NT2/D1 (cell line): ENCODE results near the gene SLC6A11.

Experiments used
- DNase-seq: peaks from one replicate; pipeline ENCODE4 v3.0.0-alpha.2; 2011; ENCODE audit warnings: low read depth, low spot score
- H3K27me3 ChIP-seq: 2 replicates; pipeline ENCODE4 v1.6.0; 2011; ENCODE audit warnings: mild to moderate bottlenecking; ENCODE audit not compliant: insufficient read length, insufficient read depth
- H3K36me3 ChIP-seq: 2 replicates; pipeline ENCODE4 v1.6.1; 2011; ENCODE audit warnings: mild to moderate bottlenecking, low read length, mixed read lengths; ENCODE audit not compliant: insufficient read depth, insufficient read length
- H3K4me1 ChIP-seq: 2 replicates; pipeline ENCODE4 v1.5.1; 2011; ENCODE audit not compliant: insufficient read depth, insufficient read length
- H3K4me3 ChIP-seq: 2 replicates; pipeline ENCODE4 v1.5.1; 2011; ENCODE audit warnings: low read depth; ENCODE audit not compliant: insufficient read length
- H3K9ac ChIP-seq: 2 replicates; pipeline ENCODE4 v1.6.0; 2011; ENCODE audit warnings: low read depth; ENCODE audit not compliant: insufficient read length
- H3K9me3 ChIP-seq: 2 replicates; pipeline ENCODE4 v1.5.1; 2011; ENCODE audit warnings: mild to moderate bottlenecking, low read length; ENCODE audit not compliant: insufficient read depth
- SUZ12 ChIP-seq: IDR thresholded peaks from 2 replicates; pipeline ENCODE4 v1.6.1; 2011; ENCODE audit not compliant: insufficient read length, insufficient read depth; ENCODE audit errors: extremely low read depth
- YY1 ChIP-seq: IDR thresholded peaks from 2 replicates; pipeline ENCODE4 v1.6.1; 2011; ENCODE audit not compliant: insufficient read length, insufficient read depth
- ZNF274 ChIP-seq: IDR thresholded peaks from 2 replicates; pipeline ENCODE4 v1.6.1; 2011; ENCODE audit warnings: mild to moderate bottlenecking, low read depth, low read length

SLC6A11 gene

GRCh38 chr3:10974131-10974530 lies 158.1 kb downstream of the SLC6A11 start:
- no peak overlapping the region for H3K4me3 ChIP-seq
- peaks cover 3% of the 10 kb centered on the region for H3K27me3 ChIP-seq
- peaks cover 21% of the 10 kb centered on the region for H3K4me1 ChIP-seq
- no peak overlapping the region for H3K9ac ChIP-seq
- H3K9me3 ChIP-seq: no peaks in the 10 kb centered on the region
- no peaks in the 10 kb centered on the region for H3K36me3 ChIP-seq
- no peak for DNase-seq
- TF ChIP-seq SUZ12: no peak
- no peak for TF ChIP-seq ZNF274
- no peak for TF ChIP-seq YY1

GRCh38 chr3:10974746-10975375 lies 158.8 kb downstream of the SLC6A11 start:
- no peak for DNase-seq
- peaks cover 3% of the 10 kb centered on the region for H3K27me3 ChIP-seq
- no peaks in the 10 kb centered on the region for H3K9me3 ChIP-seq
- H3K9ac ChIP-seq: no peak overlapping the region
- H3K4me1 ChIP-seq: peaks cover 21% of the 10 kb centered on the region
- H3K4me3 ChIP-seq: no peak overlapping the region
- TF ChIP-seq SUZ12 (no peak), YY1 (no peak), ZNF274 (no peak)
- no peaks in the 10 kb centered on the region for H3K36me3 ChIP-seq

DNA sequence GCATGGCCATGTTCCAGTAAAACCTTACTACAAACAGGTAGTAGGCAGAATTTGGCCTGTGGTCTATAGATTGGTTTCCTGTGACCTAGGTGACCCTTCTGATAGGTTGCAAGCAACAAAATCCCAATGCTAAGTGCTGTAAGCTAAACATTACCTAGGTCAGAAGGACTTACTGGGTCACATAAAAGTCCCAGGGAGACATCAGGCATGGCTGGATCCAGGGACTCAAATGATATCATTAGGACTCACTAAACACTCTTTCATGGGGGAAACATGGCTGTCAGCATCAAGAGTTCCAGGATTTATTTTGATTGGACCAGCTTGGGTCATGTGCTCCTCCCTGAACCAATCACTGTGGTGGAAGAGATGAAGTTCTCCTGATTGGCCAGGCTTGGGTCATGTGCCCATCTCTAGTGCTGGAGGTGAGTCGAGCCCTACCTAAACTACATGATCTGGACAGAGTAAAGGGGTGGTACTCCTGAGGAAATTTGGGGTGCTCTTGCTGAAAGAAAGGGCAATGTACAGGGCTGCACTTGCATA lies 159.7 kb downstream of the SLC6A11 start:
- Histone ChIP-seq H3K9me3 (no peaks in the 10 kb centered on the region), H3K36me3 (no peaks in the 10 kb centered on the region), H3K4me3 (no peak overlapping the region), H3K4me1 (peaks cover 21% of the 10 kb centered on the region), H3K9ac (no peak overlapping the region), H3K27me3 (peaks cover 4% of the 10 kb centered on the region)
- no peak for TF ChIP-seq YY1
- TF ChIP-seq SUZ12: no peak
- TF ChIP-seq ZNF274: no peak
- DNase-seq: no peak

GRCh38 chr3:10976770-10977169 lies 160.7 kb downstream of the SLC6A11 start:
- no peaks in the 10 kb centered on the region for H3K9me3 ChIP-seq
- H3K27me3 ChIP-seq: peaks cover 14% of the 10 kb centered on the region
- H3K4me3 ChIP-seq: no peak overlapping the region
- TF ChIP-seq YY1: no peak
- TF ChIP-seq ZNF274: no peak
- TF ChIP-seq SUZ12: no peak
- DNase-seq: no peak
- peaks cover 16% of the 10 kb centered on the region for H3K4me1 ChIP-seq
- H3K9ac ChIP-seq: no peak overlapping the region
- no peaks in the 10 kb centered on the region for H3K36me3 ChIP-seq

DNA sequence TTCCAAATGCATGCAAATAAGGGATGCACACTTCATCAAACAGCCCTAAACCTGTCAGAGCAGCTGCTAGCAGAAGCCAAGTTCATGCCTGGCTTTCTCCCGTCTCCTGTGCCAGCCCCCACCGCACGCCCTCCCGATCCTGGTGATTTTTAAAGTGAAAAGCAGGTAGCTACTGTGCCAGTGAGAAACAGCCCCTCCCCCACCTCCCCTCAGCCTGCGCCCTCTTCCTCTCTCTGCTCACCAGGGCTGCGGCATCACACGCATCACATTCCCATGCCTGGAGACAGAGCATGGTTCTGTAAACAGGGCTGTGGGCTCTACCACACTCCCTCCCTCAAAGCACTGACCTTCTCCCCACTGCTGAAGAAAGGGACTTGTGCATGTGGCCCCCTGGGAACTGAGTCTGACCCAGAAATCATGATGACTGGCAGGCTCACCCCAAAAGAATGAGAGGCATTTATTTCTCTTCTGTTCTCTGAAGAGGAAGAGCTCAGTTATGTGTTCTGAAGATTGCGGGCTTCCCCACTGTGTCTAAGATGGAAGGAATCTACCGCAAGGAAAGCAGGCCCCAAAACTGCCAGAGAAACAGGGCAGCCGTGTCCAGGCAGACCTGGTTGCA lies 162.0 kb downstream of the SLC6A11 start:
- Histone ChIP-seq H3K4me1 (peaks cover 6% of the 10 kb centered on the region), H3K9me3 (no peaks in the 10 kb centered on the region), H3K4me3 (no peak overlapping the region), H3K9ac (no peak overlapping the region), H3K36me3 (no peaks in the 10 kb centered on the region), H3K27me3 (peaks cover 23% of the 10 kb centered on the region)
- no peak for DNase-seq
- TF ChIP-seq SUZ12 (no peak), YY1 (no peak), ZNF274 (no peak)

DNA sequence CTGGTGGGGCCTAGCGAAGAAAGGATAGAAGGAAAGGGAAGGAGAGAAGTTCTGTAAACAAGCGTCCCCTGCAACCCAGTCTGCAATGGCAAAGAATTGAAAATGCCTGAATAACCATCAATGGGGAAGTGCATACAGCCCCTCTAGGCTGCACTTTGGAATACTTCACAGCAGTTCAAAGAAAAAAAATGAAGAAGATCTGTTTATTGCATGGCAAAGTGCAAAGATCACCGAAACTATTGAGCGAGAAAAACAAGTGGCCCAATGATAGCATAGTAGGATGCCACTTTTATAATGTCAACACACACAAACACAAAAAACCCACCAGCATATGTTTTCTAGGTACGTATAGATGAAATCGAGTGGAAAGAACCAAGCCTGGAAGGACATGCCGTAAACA lies 162.9 kb downstream of the SLC6A11 start:
- no peak overlapping the region for H3K9ac ChIP-seq
- peaks cover 6% of the 10 kb centered on the region for H3K4me1 ChIP-seq
- TF ChIP-seq YY1 (no peak), SUZ12 (no peak), ZNF274 (no peak)
- H3K36me3 ChIP-seq: no peaks in the 10 kb centered on the region
- no peaks in the 10 kb centered on the region for H3K9me3 ChIP-seq
- DNase-seq: no peak
- no peak overlapping the region for H3K4me3 ChIP-seq
- peaks cover 23% of the 10 kb centered on the region for H3K27me3 ChIP-seq

DNA sequence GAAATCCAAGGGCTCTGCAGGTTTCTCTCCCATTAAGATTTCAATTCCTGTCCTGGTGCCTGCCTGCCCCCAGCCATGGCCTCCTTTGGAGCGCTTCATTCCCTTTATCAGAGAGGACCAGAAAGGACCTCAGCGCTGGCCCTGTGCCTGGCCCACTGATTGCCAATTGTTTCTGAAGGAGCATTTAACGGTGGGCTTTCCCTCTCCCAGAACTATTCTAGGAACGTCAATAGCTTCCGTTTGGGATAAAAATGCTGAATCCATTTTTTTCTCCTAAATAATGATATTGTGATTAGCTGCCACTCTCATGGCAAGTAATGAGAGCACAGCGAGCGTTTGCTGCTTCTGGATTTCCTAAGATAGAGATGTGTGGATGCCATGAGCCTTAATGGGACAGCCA lies 164.3 kb downstream of the SLC6A11 start:
- Histone ChIP-seq H3K4me3 (no peak overlapping the region), H3K9me3 (no peaks in the 10 kb centered on the region), H3K4me1 (peaks cover 6% of the 10 kb centered on the region), H3K9ac (no peak overlapping the region), H3K27me3 (peaks cover 23% of the 10 kb centered on the region), H3K36me3 (no peaks in the 10 kb centered on the region)
- no peak for TF ChIP-seq ZNF274
- no peak for TF ChIP-seq YY1
- no peak for TF ChIP-seq SUZ12
- DNase-seq: no peak
